IPS DF 6.9 (cell line): ENCODE measurements around the gene EYA3.

ENCODE experiments used
- DNase-seq: peaks from one replicate; pipeline ENCODE4 v3.0.0-alpha.2; 2013; ENCODE audit warnings: low read depth, low spot score
- H3K27ac ChIP-seq: one replicate; pipeline ENCODE4 v1.5.1; 2013; ENCODE audit warnings: low read length, control low read depth
- H3K27me3 ChIP-seq: 2 replicates; pipeline ENCODE4 v1.6.1; 2013; ENCODE audit warnings: mild to moderate bottlenecking, low read length; ENCODE audit not compliant: control insufficient read depth, insufficient read depth
- H3K36me3 ChIP-seq: 2 replicates; pipeline ENCODE4 v1.6.1; 2013; ENCODE audit warnings: low read length; ENCODE audit not compliant: control insufficient read depth, insufficient read depth
- H3K4me1 ChIP-seq: 2 replicates; pipeline ENCODE4 v1.6.1; 2013; ENCODE audit warnings: low read length; ENCODE audit not compliant: control insufficient read depth, insufficient read depth
- H3K4me3 ChIP-seq: 2 replicates; pipeline ENCODE4 v1.5.1; 2013; ENCODE audit warnings: mild to moderate bottlenecking, low read length
- H3K9me3 ChIP-seq: 2 replicates; pipeline ENCODE4 v1.6.1; 2013; ENCODE audit warnings: low read length, inconsistent platforms; ENCODE audit not compliant: control insufficient read depth, insufficient read depth
- WGBS: extraction: QIAGEN DNeasy Blood & Tissue Kit; methylation state at CpG from one replicate; pipeline ENCODE4 v1.1.7; 2013; ENCODE audit warnings: mixed read lengths, missing lambda C conversion rate; ENCODE audit not compliant: insufficient read length, insufficient coverage; 5-methylcytosine and 5-hydroxymethylcytosine counted together

Gene EYA3

DNA sequence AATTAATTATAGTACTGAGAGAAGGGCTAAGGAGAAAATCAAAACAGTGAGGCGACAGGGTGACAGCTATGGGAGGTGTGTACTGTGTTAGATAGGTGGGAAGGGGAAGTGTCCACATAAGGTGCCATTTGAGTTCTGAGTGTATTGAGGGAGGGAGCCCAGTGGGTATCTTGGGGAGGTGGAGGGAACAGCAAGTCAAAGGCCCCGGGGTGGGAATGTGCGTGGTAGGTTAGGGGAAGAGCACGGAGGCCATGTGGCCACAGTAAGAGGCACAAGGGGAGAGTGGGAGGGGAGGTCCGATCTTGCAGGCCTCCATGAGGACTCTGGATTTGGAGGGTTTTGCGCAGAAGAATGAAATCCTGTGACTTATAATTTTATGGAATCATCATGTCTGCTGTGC, 131.6 kb downstream of the EYA3 start:
- DNase-seq, result no peak
- H3K27me3 ChIP-seq, result no peaks in the 10 kb centered on the region
- H3K27ac ChIP-seq, result no peak overlapping the region
- 0 out of 2 replicates have a peak, but pooled peaks cover 5% of the 10 kb centered on the region for H3K4me1 ChIP-seq
- H3K36me3 ChIP-seq, result peaks cover 14% of the 10 kb centered on the region
- no peaks in the 10 kb centered on the region for H3K9me3 ChIP-seq
- no peak overlapping the region for H3K4me3 ChIP-seq
- WGBS, result no CpG with 5 or more reads among the region's 6 CpGs

DNA sequence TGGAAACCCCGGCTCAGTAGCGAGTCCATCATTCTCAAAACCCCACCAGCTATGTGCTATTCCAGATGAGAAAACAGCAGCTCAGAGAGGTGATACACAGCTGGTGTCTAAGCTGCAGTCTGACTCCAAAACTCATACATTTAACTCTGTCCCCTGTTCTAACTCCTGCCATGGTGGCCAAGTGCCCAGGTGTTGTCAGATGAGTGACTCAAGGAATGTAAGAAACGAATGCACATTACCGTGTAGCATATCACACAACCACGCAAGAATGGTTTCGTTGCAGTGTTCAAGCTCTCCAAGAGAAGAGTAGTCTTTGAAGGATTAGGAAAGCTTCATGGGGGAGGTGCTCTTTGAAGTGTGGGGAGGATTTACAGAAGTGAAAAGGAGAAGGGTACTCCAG, 133.3 kb downstream of the EYA3 start:
- no peak for DNase-seq
- WGBS, result no CpG with 5 or more reads among the region's 6 CpGs

DNA sequence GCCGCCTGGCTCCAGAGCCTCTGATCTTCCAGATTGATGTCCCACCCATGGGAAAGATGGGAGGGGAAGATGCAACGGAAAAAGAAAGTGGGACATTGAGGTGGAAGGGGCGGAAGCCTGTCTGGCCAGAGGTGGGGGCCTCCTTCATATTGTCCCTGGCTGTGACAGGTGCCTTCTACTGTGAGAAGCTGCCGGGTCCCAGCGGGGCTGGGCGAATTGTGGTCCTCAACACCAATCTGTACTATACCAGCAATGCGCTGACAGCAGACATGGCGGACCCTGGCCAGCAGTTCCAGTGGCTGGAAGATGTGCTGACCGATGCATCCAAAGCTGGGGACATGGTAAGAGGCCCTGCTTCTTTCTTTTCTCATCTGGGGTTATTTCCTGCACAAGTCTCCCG, 134.2 kb downstream of the EYA3 start:
- no peak for DNase-seq
- H3K27me3 ChIP-seq, result no peaks in the 10 kb centered on the region
- H3K4me3 ChIP-seq, result no peak overlapping the region
- H3K4me1 ChIP-seq, result 0 out of 2 replicates have a peak, but pooled peaks cover 2% of the 10 kb centered on the region
- no peaks in the 10 kb centered on the region for H3K9me3 ChIP-seq
- no CpG with 5 or more reads among the region's 10 CpGs for WGBS
- peaks cover 15% of the 10 kb centered on the region for H3K36me3 ChIP-seq
- H3K27ac ChIP-seq, result no peak overlapping the region

More for the DNA sequence above, 133.3 kb downstream of the EYA3 start:
- Histone ChIP-seq H3K27me3 (no peaks in the 10 kb centered on the region), H3K4me1 (0 out of 2 replicates have a peak, but pooled peaks cover 2% of the 10 kb centered on the region), H3K9me3 (no peaks in the 10 kb centered on the region), H3K36me3 (peaks cover 14% of the 10 kb centered on the region), H3K4me3 (no peak overlapping the region), H3K27ac (no peak overlapping the region)

DNA sequence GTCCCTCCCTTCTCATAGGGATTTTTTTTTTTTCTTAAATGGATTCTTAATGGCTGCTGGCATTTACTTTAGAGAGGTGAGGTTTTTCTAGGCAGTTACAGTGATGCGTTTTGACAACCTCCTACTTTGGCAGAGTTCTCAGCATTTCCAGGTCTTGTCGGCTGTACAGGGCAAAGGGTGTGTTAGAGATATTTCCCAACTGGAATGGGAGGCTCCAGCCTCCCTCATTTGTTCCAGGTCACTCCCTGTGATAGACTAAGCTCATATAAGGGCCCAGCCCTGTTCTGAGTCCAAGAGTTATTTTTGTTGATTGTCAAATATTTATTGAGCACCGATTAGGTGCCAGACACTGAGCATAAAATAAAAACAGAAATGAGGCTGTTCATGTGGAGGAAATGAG, 136.3 kb downstream of the EYA3 start:
- H3K4me3 ChIP-seq, result no peak overlapping the region
- no peak overlapping the region for H3K27ac ChIP-seq
- H3K9me3 ChIP-seq, result no peaks in the 10 kb centered on the region
- no CpG with 5 or more reads among the region's 3 CpGs for WGBS
- no peak for DNase-seq
- H3K36me3 ChIP-seq, result peaks cover 14% of the 10 kb centered on the region
- H3K4me1 ChIP-seq, result no peaks in the 10 kb centered on the region
- H3K27me3 ChIP-seq, result no peaks in the 10 kb centered on the region

DNA sequence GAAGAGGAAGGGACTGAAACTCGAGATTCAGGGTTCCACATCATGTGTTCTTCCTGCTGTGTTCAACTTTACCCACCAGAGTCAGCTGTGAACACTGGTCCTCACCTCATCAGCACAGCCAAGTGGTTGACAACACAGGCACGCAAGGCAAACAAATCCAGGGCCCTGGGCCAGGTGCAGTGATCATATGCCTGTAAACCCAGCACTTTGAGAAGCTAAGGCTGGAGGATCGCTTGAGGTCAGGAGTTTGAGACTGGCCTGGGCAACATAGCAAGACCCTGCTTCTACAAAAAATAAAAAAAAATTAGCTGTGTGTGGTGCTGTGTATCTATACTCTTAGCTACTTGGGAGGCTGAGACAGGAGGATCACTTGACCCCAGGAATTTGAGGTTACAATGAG, 137.0 kb downstream of the EYA3 start:
- H3K27me3 ChIP-seq, result no peaks in the 10 kb centered on the region
- no peak overlapping the region for H3K4me3 ChIP-seq
- DNase-seq, result no peak
- H3K9me3 ChIP-seq, result no peaks in the 10 kb centered on the region
- H3K36me3 ChIP-seq, result peaks cover 16% of the 10 kb centered on the region
- no peak overlapping the region for H3K27ac ChIP-seq
- WGBS, result no CpG with 5 or more reads among the region's 3 CpGs
- no peaks in the 10 kb centered on the region for H3K4me1 ChIP-seq

DNA sequence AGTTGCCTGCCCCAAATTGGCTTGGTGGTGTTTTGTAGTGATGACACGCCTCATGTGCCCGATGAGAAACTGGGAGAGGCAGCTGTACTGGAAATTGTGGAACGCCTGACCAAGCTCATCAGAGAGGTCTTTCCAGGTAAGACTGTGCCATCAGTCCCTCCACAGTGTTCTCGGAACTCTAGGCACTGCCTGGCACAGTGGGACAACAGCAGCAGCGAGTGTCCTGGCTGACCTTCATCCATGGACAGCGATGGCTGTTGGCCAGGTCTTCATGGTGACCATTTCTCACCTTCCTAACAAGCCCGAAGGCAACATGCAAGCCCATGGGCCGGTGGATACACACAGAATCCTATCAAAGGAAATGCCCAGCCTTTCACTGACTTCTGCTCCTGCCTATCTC, 139.4 kb downstream of the EYA3 start:
- no peaks in the 10 kb centered on the region for H3K4me1 ChIP-seq
- no peak overlapping the region for H3K4me3 ChIP-seq
- no peaks in the 10 kb centered on the region for H3K27me3 ChIP-seq
- no peaks in the 10 kb centered on the region for H3K9me3 ChIP-seq
- WGBS, result no CpG with 5 or more reads among the region's 8 CpGs
- H3K36me3 ChIP-seq, result peaks cover 12% of the 10 kb centered on the region
- H3K27ac ChIP-seq, result no peak overlapping the region
- no peak for DNase-seq

DNA sequence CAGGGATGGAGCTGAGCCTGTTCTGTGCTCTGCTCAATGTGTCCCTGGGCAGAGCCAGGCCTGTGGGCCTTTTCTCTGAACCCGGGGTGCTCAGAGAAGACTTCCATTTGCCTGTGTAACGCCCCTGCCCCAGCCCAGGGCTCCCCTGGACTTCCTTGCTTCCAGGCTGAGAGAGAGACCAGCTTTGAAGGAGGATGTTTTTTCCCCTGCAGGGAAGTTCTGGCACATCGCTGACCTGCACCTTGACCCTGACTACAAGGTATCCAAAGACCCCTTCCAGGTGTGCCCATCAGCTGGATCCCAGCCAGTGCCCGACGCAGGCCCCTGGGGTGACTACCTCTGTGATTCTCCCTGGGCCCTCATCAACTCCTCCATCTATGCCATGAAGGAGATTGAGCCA, 143.4 kb downstream of the EYA3 start:
- Histone ChIP-seq H3K4me3 (no peak overlapping the region), H3K27me3 (no peaks in the 10 kb centered on the region), H3K27ac (no peak overlapping the region), H3K4me1 (peaks cover 1% of the 10 kb centered on the region; the same call in 1 of the 2 replicates), H3K36me3 (peaks cover 18% of the 10 kb centered on the region), H3K9me3 (no peaks in the 10 kb centered on the region)
- no CpG with 5 or more reads among the region's 5 CpGs for WGBS
- DNase-seq, result no peak

DNA sequence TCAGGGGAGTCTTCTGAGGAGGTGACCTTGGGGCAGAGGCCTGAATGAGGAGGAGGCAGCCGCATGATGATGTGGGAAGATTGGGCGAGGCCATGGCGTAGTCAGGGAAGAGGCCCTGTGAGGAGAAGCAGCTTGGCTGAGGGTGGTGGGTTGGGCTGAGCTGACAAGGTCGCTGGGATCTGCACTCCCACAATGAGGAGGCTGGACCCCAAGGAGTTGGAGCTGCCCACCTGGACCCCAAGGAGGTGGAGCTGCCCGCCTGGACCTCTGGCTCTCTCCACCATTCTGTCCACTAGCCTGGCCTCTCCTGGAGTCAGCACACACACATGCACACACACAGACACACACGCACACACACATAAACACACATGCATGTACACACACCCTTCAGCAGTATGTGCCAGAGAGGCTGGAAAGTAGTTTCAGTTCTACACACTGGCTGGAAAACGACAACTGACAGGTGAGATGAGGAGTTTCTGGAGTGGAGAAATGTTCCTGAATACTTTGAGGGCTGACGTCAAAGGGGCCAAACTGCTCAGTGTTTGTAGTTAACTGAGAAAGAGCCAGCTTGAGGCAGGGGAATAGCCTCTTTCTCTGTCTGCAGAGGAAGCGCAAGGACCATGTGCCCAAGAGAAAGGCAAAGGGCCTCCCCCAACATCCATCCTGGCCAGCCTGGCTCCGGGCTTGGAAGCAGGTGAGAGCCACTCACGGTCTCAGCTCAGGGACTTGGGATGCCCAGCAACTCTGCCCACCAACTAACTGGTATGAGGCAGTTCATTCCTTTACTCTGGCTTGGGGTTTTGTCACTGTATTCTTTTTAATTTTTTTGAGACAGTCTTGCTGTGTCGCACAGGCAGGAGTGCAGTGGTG, 146.5 kb downstream of the EYA3 start:
- WGBS, result no CpG with 5 or more reads among the region's 12 CpGs
- H3K36me3 ChIP-seq, result peaks cover 14% of the 10 kb centered on the region
- no peak overlapping the region for H3K27ac ChIP-seq
- peaks cover 5% of the 10 kb centered on the region; the same call in 1 of the 2 replicates for H3K4me1 ChIP-seq
- H3K27me3 ChIP-seq, result no peaks in the 10 kb centered on the region
- no peak overlapping the region for H3K4me3 ChIP-seq
- no peaks in the 10 kb centered on the region for H3K9me3 ChIP-seq
- DNase-seq, result no peak

DNA sequence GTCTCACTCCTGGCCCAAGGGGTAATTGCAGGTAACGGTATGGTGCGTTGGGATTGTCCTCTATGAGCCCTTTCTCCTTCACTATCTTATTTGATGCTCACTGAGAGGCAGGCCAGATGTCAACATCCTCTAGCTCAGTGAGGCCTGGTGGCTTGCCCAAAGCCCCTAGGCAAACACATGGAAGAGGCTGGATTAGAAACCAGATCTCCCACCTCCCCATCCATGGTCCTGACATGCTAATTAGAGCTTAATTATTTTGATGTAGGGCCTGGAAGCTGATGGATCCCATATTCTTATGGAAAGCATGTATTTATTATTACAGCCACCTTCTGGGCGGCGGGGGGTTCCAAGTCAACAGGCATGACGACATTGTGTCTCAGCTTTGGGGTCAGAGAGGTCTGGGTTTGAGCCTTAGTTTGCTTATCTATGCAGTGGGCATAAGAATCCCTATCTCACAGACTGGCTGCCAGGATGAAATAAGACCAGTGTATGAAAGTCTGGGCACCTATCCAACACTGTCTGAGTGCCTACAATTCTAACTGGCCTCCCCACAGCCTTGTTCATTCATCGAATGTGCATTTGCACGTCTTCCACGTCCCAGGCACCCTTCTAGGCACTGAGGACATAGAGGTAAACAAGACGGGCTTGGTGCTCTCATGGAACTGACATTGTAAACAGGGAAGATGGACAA, 147.4 kb downstream of the EYA3 start:
- WGBS, result no CpG with 5 or more reads among the region's 9 CpGs
- no peak for DNase-seq
- Histone ChIP-seq H3K4me3 (no peak overlapping the region), H3K27me3 (no peaks in the 10 kb centered on the region), H3K4me1 (peaks cover 5% of the 10 kb centered on the region; the same call in 1 of the 2 replicates), H3K36me3 (peaks cover 10% of the 10 kb centered on the region), H3K9me3 (no peaks in the 10 kb centered on the region), H3K27ac (no peak overlapping the region)

DNA sequence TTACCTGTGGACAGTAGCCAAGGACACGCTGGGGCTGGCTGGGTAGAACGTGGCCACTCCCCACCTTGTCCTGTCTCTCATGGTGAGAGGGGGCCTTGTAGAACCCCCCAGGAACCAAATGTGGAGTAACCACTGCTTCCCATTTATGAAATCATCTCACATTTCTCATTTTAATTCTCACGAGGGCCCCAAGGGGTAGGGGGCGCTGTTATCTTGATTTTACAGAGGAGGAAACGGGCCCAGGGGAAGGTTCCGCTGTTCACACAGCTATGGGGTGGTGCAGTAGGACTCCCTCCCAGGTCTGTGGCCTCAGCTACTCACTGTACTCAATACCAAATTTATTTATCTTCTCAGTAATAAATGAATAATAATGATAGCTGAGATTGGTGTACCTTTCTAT, 148.1 kb downstream of the EYA3 start:
- Histone ChIP-seq H3K27ac (no peak overlapping the region), H3K9me3 (no peaks in the 10 kb centered on the region), H3K4me3 (no peak overlapping the region), H3K27me3 (no peaks in the 10 kb centered on the region), H3K36me3 (peaks cover 6% of the 10 kb centered on the region), H3K4me1 (peaks cover 5% of the 10 kb centered on the region; the same call in 1 of the 2 replicates)
- no peak for DNase-seq
- no CpG with 5 or more reads among the region's 6 CpGs for WGBS
